Progenitor cell of endocrine pancreas (in vitro differentiated cells): ENCODE data around the gene GPR4. TPM values are rescaled to one million over a fixed set of nuclear protein-coding genes. Genes with fewer than 3 reads are reported as not detected.
A peak's percentile ranks its signal among the peaks of the same experiment; 100 is the strongest.

Experiments
- DNase-seq: peaks from one replicate; pipeline ENCODE4 v3.0.0; 2021; ENCODE audit warnings: low spot score; ENCODE audit not compliant: unreplicated experiment
- H3K27ac Mint-ChIP-seq: 2 replicates; pipeline ENCODE4 v1.8.0; 2021; ENCODE audit warnings: mild to moderate bottlenecking, moderate library complexity, mixed read lengths
- H3K27me3 Mint-ChIP-seq: 2 replicates; pipeline ENCODE4 v1.8.0; 2021; ENCODE audit warnings: mixed read lengths
- H3K36me3 Mint-ChIP-seq: 2 replicates; pipeline ENCODE4 v1.8.0; 2022; ENCODE audit warnings: mixed read lengths; ENCODE audit not compliant: insufficient read depth
- H3K4me1 Mint-ChIP-seq: 2 replicates; pipeline ENCODE4 v1.8.0; 2021; ENCODE audit warnings: low read depth, mixed read lengths
- H3K4me3 Mint-ChIP-seq: 2 replicates; pipeline ENCODE4 v1.8.0; 2021; ENCODE audit warnings: low read depth, mild to moderate bottlenecking, moderate library complexity, mixed read lengths
- H3K9me3 Mint-ChIP-seq: 2 replicates; pipeline ENCODE4 v1.8.0; 2021; ENCODE audit warnings: low read depth, mixed read lengths
- total RNA-seq: library from RNA; stranded (reverse); gene quantifications from 2 replicates; pipeline ENCODE4 v1.2.1, GENCODE V29; 2021
- TF ChIP-seq, protein P1 (sequence below): fragments of 200-600 bp; sonication (generic); IDR thresholded peaks from one replicate; pipeline ENCODE4 v1.5.0; 2021; ENCODE audit warnings: antibody characterized with exemption, mild to moderate bottlenecking; ENCODE audit not compliant: unreplicated experiment

Gene GPR4
- total RNA-seq, 1 donor from 2014 or later: not detected

GRCh38 chr19:45558399-45558878 is 43.6 kb downstream of the GPR4 start:
- Mint-ChIP-seq H3K4me3 (no peak overlapping the region), H3K4me1 (no peaks in the 10 kb centered on the region), H3K36me3 (peaks cover 2% of the 10 kb centered on the region), H3K27ac (peak overlapping the region; percentile 57), H3K9me3 (no peaks in the 10 kb centered on the region), H3K27me3 (no peaks in the 10 kb centered on the region)
- no peak for DNase-seq
- TF ChIP-seq, protein P1, sequence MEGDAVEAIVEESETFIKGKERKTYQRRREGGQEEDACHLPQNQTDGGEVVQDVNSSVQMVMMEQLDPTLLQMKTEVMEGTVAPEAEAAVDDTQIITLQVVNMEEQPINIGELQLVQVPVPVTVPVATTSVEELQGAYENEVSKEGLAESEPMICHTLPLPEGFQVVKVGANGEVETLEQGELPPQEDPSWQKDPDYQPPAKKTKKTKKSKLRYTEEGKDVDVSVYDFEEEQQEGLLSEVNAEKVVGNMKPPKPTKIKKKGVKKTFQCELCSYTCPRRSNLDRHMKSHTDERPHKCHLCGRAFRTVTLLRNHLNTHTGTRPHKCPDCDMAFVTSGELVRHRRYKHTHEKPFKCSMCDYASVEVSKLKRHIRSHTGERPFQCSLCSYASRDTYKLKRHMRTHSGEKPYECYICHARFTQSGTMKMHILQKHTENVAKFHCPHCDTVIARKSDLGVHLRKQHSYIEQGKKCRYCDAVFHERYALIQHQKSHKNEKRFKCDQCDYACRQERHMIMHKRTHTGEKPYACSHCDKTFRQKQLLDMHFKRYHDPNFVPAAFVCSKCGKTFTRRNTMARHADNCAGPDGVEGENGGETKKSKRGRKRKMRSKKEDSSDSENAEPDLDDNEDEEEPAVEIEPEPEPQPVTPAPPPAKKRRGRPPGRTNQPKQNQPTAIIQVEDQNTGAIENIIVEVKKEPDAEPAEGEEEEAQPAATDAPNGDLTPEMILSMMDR: peak; percentile 64

DNA sequence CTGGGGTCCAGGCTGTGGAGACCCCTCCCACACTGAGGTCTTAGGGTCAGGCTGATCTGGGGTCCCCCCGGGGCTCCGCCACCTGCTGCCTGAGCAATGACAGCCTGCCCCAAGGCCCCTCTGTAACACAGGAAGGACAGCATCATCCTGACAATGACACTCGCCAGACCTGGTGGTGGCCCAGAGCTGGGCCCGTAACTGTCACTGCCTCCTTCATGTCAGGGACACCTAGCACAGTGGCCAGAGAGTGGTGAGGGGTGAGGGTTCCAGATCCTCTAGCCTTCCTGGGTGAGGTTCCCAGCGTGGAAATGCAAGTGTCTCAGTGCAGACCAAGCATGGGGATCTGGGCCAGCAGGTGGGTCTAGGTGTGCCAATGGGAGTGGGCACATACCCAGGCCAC is 45.2 kb downstream of the GPR4 start:
- Mint-ChIP-seq H3K27me3 (no peaks in the 10 kb centered on the region), H3K27ac (no peak overlapping the region), H3K9me3 (no peaks in the 10 kb centered on the region), H3K36me3 (peaks cover 2% of the 10 kb centered on the region), H3K4me3 (no peak overlapping the region), H3K4me1 (no peaks in the 10 kb centered on the region)
- TF ChIP-seq, protein P1: no peak
- DNase-seq: no peak

- Mint-ChIP-seq H3K36me3 (peaks cover 2% of the 10 kb centered on the region), H3K27ac (no peak overlapping the region), H3K9me3 (no peaks in the 10 kb centered on the region), H3K27me3 (no peaks in the 10 kb centered on the region), H3K4me3 (no peak overlapping the region), H3K4me1 (no peaks in the 10 kb centered on the region)
- TF ChIP-seq, protein P1: no peak
- DNase-seq: no peak
Observed at GRCh38 chr19:45554481-45554880, 47.5 kb downstream of the GPR4 start.

DNA sequence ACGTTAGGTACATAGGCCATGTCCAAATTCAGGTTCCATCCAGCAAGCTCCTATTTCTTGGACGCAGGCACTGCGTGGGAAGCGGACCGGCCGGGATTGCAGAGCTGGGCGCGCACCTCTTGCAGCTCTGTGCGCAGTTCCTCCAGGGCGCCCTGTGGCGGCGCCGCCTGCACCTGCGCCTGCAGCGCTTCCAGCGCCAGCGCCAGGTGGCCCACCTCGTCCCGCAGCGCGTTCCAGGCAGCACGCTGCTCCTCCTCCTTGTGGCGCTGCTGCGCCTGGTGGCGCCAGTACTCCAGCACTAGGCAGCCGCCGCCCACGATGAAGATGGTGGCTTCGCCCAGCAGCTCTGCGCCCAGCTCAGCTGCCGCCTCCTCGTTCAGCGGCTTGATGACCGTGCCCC is 48.5 kb downstream of the GPR4 start:
- DNase-seq: peak; percentile 60

DNA sequence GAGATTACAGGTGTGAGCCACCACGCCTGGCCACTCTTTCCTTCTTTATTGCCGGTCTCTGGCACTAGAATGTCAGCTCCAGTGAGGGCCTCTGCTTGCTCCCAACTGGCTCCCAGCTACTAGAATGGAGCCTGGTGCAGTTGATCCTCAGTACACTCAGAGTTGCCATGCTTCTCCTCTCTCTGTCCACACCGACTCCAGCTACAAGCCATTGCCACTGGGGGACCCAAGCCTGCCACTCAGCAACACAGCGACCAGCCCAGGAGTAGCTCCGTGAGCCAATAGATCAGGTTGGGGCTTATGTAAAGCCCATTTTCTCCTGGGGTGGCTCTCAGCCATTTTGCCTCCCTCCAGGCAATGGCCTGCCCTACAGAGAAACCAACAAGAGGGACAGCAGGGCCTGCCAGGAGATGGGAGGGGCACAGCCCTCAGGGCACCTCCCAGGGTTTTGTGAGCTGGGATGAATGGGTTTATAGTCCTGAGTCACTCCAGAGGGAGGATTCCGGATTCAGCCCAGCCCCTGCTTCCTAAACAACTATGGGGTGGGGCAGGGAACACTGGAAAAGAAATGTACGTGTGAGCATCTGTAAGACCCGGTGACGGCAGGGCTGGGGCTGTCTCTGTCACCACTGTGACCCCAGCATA is 53.9 kb downstream of the GPR4 start:
- no peak for DNase-seq
- TF ChIP-seq, protein P1: no peak
- H3K36me3 Mint-ChIP-seq: peaks cover 2% of the 10 kb centered on the region
- no peak overlapping the region for H3K4me3 Mint-ChIP-seq
- H3K27ac Mint-ChIP-seq: no peak overlapping the region
- H3K4me1 Mint-ChIP-seq: no peaks in the 10 kb centered on the region
- no peaks in the 10 kb centered on the region for H3K9me3 Mint-ChIP-seq
- H3K27me3 Mint-ChIP-seq: no peaks in the 10 kb centered on the region

More for the DNA sequence above, 48.5 kb downstream of the GPR4 start:
- H3K36me3 Mint-ChIP-seq: peaks cover 2% of the 10 kb centered on the region
- no peak overlapping the region for H3K27ac Mint-ChIP-seq
- no peaks in the 10 kb centered on the region for H3K9me3 Mint-ChIP-seq
- peak overlapping the region; percentile 59 for H3K4me3 Mint-ChIP-seq
- no peaks in the 10 kb centered on the region for H3K4me1 Mint-ChIP-seq
- no peaks in the 10 kb centered on the region for H3K27me3 Mint-ChIP-seq
- TF ChIP-seq, protein P1: peak; percentile 62
